Measurements from ENCODE around the gene DZIP1L. TPM values are rescaled to one million over a fixed set of nuclear protein-coding genes. Genes with fewer than 3 reads are reported as not detected.

The DZIP1L gene
- total RNA-seq, 1 experiment from 2014 or later: 10.4 TPM

GRCh38 chr3:138062037-138062436 lies 53.4 kb downstream of the DZIP1L start:
- H2BK12ac ChIP-seq (ENCODE audit: insufficient read length, low read depth, low read length): no peak overlapping the region
- TF ChIP-seq CTCF (conservative IDR thresholded peaks at IDR 0.05): no peak
- H3K4me1 ChIP-seq (ENCODE audit: insufficient read depth, low read length): no peaks in the 10 kb centered on the region
- no peaks in the 10 kb centered on the region for H3K79me2 ChIP-seq (ENCODE audit: insufficient read depth, low read length)
- no peak overlapping the region for H3K27ac ChIP-seq (ENCODE audit: insufficient read length, low read depth, low read length)
- H4K20me1 ChIP-seq (ENCODE audit: control insufficient read depth, insufficient read depth, insufficient read length): no peaks in the 10 kb centered on the region
- no peak overlapping the region for H2BK120ac ChIP-seq (ENCODE audit: low read depth, low read length, poor library complexity, severe bottlenecking)
- WGBS (ENCODE audit: extremely low coverage, insufficient read length, low lambda C conversion rate): no CpG with 5 or more reads among the region's 2 CpGs
- H3K27ac Mint-ChIP-seq: no peak overlapping the region
- no peak overlapping the region for H3K4me3 Mint-ChIP-seq
- no peaks in the 10 kb centered on the region for H3K79me1 ChIP-seq (ENCODE audit: insufficient read depth, low read depth, low read length, poor library complexity, severe bottlenecking)
- no peak overlapping the region for H3K14ac ChIP-seq (ENCODE audit: insufficient read depth, low read length)
- H3K9me3 ChIP-seq (ENCODE audit: control insufficient read depth, low read depth, low read length): no peaks in the 10 kb centered on the region
- no peak overlapping the region for H4K91ac ChIP-seq (ENCODE audit: insufficient read length, low read depth, low read length)
- no peak overlapping the region for H3K23ac ChIP-seq (ENCODE audit: insufficient read length, low read depth, low read length)
- H2AK5ac ChIP-seq (ENCODE audit: insufficient read length, low read length): no peak overlapping the region
- H3K4me1 Mint-ChIP-seq: peaks cover 6 to 9% of the 10 kb centered on the region in 2 experiments
- H3K27me3 ChIP-seq (ENCODE audit: insufficient read depth, low read length): no peaks in the 10 kb centered on the region
- peaks cover 26 to 49% (median 41%) of the 10 kb centered on the region in 3 experiments for H3K36me3 Mint-ChIP-seq (ENCODE audit: insufficient read depth in 1 of 3, low read depth in 3 of 3)
- no peak overlapping the region for H2BK5ac ChIP-seq (ENCODE audit: insufficient read length, low read length)
- H4K8ac ChIP-seq (replicated peaks; ENCODE audit: insufficient read length, low read depth, low read length): no peak overlapping the region
- DNase-seq: no peak
- H4K5ac ChIP-seq (ENCODE audit: insufficient read length, low read depth, low read length): no peak overlapping the region
- no peak overlapping the region for H3K18ac ChIP-seq (ENCODE audit: insufficient read length, low read depth, low read length)
- no peak overlapping the region for H2AFZ ChIP-seq (ENCODE audit: low read length)
- H3K27me3 Mint-ChIP-seq (ENCODE audit: low read depth): no peaks in the 10 kb centered on the region
- no peak overlapping the region for H3K4ac ChIP-seq (ENCODE audit: low read depth, low read length)
- H3K9me3 Mint-ChIP-seq: no peaks in the 10 kb centered on the region
- no peak overlapping the region for H3K56ac ChIP-seq (ENCODE audit: insufficient read length, low read depth, low read length)
- no peak overlapping the region for H3K4me2 ChIP-seq (ENCODE audit: insufficient read depth, insufficient read length, low read length)
- no peaks in the 10 kb centered on the region for H3K23me2 ChIP-seq (ENCODE audit: insufficient read length, low read depth, low read length, poor library complexity, severe bottlenecking)
- H3T11ph ChIP-seq (ENCODE audit: low read length): no peak overlapping the region
- no peak overlapping the region for H2BK20ac ChIP-seq (ENCODE audit: low read depth, low read length, poor library complexity, severe bottlenecking)
- H2BK15ac ChIP-seq (ENCODE audit: low read depth, low read length): no peak overlapping the region
- no peak overlapping the region for H3K9ac ChIP-seq (ENCODE audit: extremely low read depth, insufficient read length, low read length)
